GM19467 (cell line): ENCODE measurements around the gene TMEM129.

ENCODE experiments used
- ATAC-seq: cut with Tn5 transposase; IDR thresholded peaks from one replicate; pipeline ENCODE4 v1.9.1; 2021; ENCODE audit warnings: mild to moderate bottlenecking, moderate library complexity; ENCODE audit not compliant: unreplicated experiment

The TMEM129 gene

DNA sequence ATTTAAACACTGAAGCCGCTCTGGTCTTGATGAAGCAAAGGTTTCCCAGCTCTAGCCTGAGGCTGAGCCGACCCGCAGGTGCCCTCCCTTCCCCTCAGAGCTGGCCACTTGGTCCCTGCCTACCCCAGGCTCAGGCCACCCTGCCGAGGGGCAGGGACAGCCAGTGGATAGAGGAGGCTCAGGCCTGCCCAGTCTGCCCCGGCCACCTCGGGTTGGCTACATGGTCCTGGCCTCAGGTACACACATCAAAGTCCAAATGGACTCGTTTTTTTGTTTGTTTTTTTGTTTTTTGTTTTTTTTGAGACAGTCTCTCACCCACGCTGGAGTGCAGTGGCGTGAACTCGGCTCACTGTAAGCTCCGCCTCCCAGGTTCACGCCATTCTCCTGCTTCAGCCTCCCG lies 24.0 kb upstream of the TMEM129 start:
- ATAC-seq: no peak

GRCh38 chr4:1744552-1744951 lies 23.4 kb upstream of the TMEM129 start:
- ATAC-seq: no peak

DNA sequence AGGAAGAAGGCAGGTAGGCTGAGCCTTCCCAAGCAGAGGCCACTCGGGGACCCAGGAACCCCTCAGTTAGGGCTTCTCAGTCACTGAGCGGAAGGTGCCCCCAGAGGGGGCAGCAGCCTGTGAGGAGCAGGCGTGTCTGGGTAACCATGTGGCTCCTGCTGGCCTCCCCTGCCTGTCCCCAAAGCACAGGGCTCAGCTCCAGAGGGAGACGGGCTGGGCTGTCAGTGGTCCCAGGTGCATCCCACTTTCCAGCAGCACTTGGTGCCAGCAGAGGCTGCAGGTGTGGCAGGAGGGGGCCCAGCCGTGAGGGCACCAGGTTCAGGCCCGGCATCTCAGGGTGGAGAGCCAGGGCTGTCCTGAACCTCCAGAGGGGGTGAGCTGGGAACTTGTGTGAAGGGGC lies 22.9 kb upstream of the TMEM129 start:
- ATAC-seq: no peak

GRCh38 chr4:1743551-1743950 lies 22.4 kb upstream of the TMEM129 start:
- ATAC-seq: no peak

GRCh38 chr4:1741208-1741607 lies 20.1 kb upstream of the TMEM129 start:
- no peak for ATAC-seq

GRCh38 chr4:1740021-1740545 lies 19.0 kb upstream of the TMEM129 start:
- ATAC-seq: no peak

DNA sequence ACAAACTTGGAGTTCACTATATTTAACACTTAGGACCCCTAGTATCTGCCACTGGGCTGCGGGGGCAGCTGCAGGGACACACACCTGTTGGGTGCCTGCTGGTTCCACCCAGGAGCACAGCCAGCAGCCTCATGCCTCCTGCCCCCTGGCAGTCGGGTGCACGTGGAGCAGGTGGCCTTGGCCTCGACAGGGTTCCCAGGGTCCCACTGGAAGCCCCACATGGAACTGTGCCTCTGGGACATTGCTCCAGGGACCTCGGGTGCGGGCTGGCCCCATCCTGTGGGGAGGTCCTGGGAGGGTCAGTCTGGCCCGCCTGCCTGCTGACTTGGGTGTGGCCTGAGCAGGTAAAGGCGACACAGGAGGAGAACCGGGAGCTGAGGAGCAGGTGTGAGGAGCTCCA lies 18.2 kb upstream of the TMEM129 start:
- ATAC-seq: no peak

GRCh38 chr4:1738410-1738809 lies 17.3 kb upstream of the TMEM129 start:
- no peak for ATAC-seq

DNA sequence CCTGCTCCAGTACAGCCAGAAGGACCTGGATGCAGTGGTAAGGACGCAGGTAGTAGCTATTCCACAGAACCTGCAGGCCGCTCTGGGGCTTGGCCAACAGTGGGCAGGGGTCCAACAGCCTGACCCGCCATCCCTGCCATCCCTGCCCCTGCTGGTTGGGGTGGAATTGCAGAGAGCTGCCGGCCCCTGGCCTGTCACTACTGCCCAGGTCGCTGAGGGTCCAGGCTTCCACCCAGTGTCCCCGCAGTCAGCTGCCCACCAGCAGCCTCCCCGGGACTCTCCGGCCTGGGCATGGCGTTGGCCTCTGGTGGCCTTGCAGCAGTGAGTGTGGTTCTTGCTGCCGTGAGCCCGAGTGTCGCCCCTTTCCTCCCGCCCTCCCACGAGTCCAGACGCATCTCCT lies 16.5 kb upstream of the TMEM129 start:
- ATAC-seq: no peak

- no peak for ATAC-seq
Measured at GRCh38 chr4:1736812-1737211, 15.7 kb upstream of the TMEM129 start.

DNA sequence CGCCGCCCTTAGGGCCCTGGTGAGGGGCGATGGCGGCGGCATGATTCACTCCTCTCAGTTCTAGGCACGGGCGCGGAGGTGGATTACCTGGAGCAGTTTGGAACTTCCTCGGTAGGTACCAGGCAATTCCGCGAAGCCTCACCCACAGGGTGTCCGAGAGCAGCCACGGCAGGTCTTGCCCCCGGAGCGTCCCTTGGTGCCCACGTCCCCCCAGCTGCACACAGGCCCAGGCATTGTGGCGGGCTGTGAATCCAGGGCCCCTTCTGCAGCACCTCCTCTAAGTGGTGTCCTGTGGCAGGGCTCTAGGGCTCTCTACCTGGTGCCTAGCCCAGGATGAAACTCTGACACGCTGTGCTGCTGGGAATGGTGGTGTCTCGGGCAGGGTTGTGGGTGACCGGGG lies 14.1 kb upstream of the TMEM129 start:
- no peak for ATAC-seq

DNA sequence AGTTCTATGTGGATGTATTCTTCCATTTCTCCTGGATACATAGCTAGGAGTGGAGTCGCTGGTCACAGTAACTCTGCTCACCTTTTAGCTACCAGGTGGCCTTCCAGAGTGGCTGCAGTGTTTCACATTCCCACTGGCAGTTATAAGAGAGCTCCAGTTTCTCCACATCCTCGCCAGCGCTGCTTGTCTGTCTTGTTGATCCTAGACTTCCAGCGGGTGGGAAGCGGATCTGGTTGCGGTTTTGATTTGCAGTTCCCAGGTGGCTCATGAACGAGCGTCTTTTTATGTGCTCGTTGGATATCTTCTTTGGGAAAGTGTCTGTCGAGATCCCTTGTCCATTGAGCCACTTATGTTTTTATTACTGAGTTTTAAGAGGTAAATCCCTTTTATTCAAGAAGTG lies 11.8 kb upstream of the TMEM129 start:
- ATAC-seq: no peak

DNA sequence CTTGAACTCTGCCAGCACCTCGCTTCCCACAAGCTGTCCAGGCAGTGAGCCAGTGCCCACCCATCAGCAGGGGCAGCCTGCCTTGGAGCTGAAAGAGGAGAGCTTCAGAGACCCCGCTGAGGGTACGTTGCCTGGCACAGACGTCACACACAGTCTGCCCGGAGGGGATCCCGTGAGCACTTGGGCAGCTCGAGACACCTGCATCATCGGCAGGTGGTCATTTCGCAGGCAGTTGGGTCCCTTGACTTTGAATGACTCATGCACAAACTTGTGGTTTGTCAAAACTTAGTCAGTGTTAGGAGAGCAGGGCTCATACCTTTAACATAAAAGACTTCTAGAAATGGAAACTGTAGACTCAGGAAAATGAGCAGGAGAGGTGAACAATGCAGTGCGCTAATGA lies 10.1 kb upstream of the TMEM129 start:
- ATAC-seq: no peak

GRCh38 chr4:1730532-1731135 lies 9.5 kb upstream of the TMEM129 start:
- ATAC-seq: no peak

- no peak for ATAC-seq
Measured at GRCh38 chr4:1728061-1728980, 7.2 kb upstream of the TMEM129 start.

DNA sequence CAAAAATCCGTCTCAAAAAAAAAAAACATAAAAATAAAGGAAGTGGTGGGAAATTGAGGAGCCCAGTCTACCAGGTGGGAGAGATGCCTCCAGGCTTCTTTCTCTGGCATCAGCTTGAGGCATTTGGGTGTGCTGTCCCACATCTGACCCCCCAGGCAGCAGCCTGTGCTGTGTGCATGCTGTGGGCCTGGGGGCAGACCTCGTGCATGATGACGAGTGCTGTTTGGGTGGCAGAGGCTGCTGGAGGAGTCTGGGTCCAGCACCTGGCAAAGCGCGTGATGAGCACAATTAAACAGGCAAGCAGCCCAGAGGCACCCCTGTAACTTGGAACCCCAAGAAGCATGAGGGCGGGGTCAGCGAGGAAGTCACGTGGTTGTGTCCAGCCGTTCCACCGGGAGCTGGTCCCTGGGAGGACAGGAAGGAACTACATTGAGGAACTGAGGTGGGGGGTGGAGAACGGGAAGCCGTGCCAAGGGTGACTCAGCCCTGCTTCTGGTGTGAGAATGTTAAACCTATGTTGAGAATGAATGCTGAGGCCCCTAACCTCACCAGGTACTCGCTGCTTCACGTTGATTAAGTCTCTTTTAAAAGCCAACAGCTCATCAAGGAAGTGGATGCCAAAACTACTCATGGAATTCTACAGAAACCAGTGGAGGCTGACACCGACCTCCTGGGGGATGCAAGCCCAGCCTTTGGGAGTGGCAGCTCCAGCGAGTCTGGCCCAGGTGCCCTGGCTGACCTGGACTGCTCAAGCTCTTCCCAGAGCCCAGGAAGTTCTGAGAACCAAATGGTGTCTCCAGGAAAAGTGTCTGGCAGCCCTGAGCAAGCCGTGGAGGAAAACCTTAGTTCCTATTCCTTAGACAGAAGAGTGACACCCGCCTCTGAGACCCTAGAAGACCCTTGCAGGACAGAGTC lies 6.3 kb upstream of the TMEM129 start:
- ATAC-seq: no peak

DNA sequence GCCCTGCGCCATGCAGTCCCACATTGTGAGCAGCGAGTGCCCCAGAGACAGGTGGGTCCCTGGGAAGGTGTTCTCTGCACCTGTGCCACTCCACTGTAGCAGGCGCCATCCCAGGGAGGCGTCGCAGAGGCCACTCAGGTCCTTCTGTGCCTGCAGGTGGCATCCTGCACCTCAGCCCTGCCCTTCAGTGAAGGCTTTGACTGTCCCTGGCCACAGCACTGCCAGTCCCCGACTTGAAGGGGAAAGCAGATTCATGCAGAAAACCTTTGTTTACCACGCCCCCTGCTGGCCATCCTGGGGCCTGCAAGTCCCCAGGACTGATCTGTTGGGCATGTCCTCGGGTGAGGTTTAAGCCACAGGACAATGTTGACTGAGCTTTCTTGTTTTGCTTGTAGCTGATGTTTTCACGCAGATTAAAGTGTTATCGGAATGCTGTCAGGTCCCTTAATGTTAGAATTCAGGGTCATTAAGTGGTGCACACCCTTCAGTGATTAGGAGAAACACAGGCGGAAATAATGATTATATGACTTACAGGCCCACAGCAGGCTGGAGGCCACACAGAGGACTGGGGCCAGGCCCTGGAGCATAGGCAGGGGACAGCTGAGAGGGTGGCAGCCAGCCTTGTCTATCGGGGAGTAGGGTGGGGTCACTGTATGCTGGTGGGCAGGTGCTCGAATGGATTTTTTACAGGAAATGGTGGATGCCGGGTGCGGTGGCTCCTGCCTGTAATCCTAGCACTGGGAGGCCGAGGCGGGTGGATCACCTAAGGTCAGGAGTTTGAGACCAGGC lies 5.2 kb upstream of the TMEM129 start:
- ATAC-seq: no peak

- no peak for ATAC-seq
Measured at GRCh38 chr4:1725521-1725920, 4.4 kb upstream of the TMEM129 start.

GRCh38 chr4:1723131-1723801 lies 2.1 kb upstream of the TMEM129 start:
- ATAC-seq: no peak
